Stimulated activated naive CD4-positive, alpha-beta T cell treated with Interleukin-2 at 50 U/mL for 16 hours (primary cell): ENCODE measurements around the gene NOSTRIN.
"Not testable (repeated sequence)": the region's sequence is repeated elsewhere in the genome, so short reads cannot be mapped to it uniquely, and the experiment has no call there.

ENCODE experiments used
- DNase-seq: peaks from one replicate; lab custom pipeline; 2025; lab: John Stamatoyannopoulos, UW

The NOSTRIN gene

GRCh38 chr2:168801961-168802858 lies at the start of gene NOSTRIN:
NOSTRIN (plus strand) TSS chr2:168802637; CDS start chr2:168802647, 10 bp downstream.
- DNase-seq: no peak

GRCh38 chr2:168753765-168754329 lies 48.6 kb upstream of the NOSTRIN start:
- no peak for DNase-seq

- DNase-seq: no peak
Measured at GRCh38 chr2:168757223-168757622, 45.2 kb upstream of the NOSTRIN start.

- no peak for DNase-seq
Measured at GRCh38 chr2:168758970-168759820, 43.2 kb upstream of the NOSTRIN start.

- DNase-seq: no peak
Measured at GRCh38 chr2:168765401-168765800, 37.0 kb upstream of the NOSTRIN start.

- no peak for DNase-seq
Measured at GRCh38 chr2:168766600-168766999, 35.8 kb upstream of the NOSTRIN start.

- no peak for DNase-seq
Measured at GRCh38 chr2:168767258-168767657, 35.2 kb upstream of the NOSTRIN start.

GRCh38 chr2:168768357-168768756 lies 34.1 kb upstream of the NOSTRIN start:
- DNase-seq: not testable (repeated sequence)

- no peak for DNase-seq
Measured at GRCh38 chr2:168770796-168771195, 31.6 kb upstream of the NOSTRIN start.

GRCh38 chr2:168772704-168773103 lies 29.7 kb upstream of the NOSTRIN start:
- DNase-seq: no peak

GRCh38 chr2:168773128-168773527 lies 29.3 kb upstream of the NOSTRIN start:
- DNase-seq: no peak

- no peak for DNase-seq
Measured at GRCh38 chr2:168773719-168774521, 28.5 kb upstream of the NOSTRIN start.

- no peak for DNase-seq
Measured at GRCh38 chr2:168775837-168776236, 26.6 kb upstream of the NOSTRIN start.

GRCh38 chr2:168780669-168781071 lies 21.8 kb upstream of the NOSTRIN start:
- no peak for DNase-seq

- DNase-seq: no peak
Measured at GRCh38 chr2:168781191-168781817, 21.1 kb upstream of the NOSTRIN start.

GRCh38 chr2:168782271-168782670 lies 20.2 kb upstream of the NOSTRIN start:
- no peak for DNase-seq

GRCh38 chr2:168784993-168785392 lies 17.4 kb upstream of the NOSTRIN start:
- DNase-seq: no peak

GRCh38 chr2:168787098-168787781 lies 15.2 kb upstream of the NOSTRIN start:
- no peak for DNase-seq

- no peak for DNase-seq
Measured at GRCh38 chr2:168787782-168788376, 14.6 kb upstream of the NOSTRIN start.

- no peak for DNase-seq
Measured at GRCh38 chr2:168789776-168790175, 12.7 kb upstream of the NOSTRIN start.
